SU-DHL-6 (cell line): ENCODE measurements around the gene EFNA5.

Source experiments
- H2AFZ ChIP-seq: fragments of 200-600 bp; sonication (generic); 2 replicates; pipeline ENCODE4 v1.6.1; 2014; ENCODE audit warnings: low read depth, mild to moderate bottlenecking, moderate library complexity, mixed read lengths, antibody characterized with exemption, low read length; ENCODE audit not compliant: severe bottlenecking
- H3F3A ChIP-seq: fragments of 200-600 bp; shearing (Covaris generic); 2 replicates; pipeline ENCODE4 v1.6.0; 2016; ENCODE audit warnings: antibody characterized with exemption, mild to moderate bottlenecking; ENCODE audit not compliant: insufficient read depth
- H3K27ac ChIP-seq: fragments of 200-600 bp; sonication (generic); 2 replicates; pipeline ENCODE4 v1.5.1; 2016; ENCODE audit warnings: low read depth, mild to moderate bottlenecking, low read length, moderate library complexity, mixed read lengths
- H3K27me3 ChIP-seq: fragments of 200-600 bp; sonication (generic), shearing (Covaris generic); 2 replicates; pipeline ENCODE4 v1.6.0; 2014; ENCODE audit warnings: mild to moderate bottlenecking, low read length
- H3K36me3 ChIP-seq: fragments of 200-600 bp; sonication (generic); 2 replicates; pipeline ENCODE4 v1.6.1; 2014; ENCODE audit warnings: mild to moderate bottlenecking, low read length, mixed read lengths
- H3K4me2 ChIP-seq: fragments of 300-600, 200-600 bp; shearing (Covaris generic), sonication (generic); 2 replicates; pipeline ENCODE4 v1.6.0; 2014; ENCODE audit warnings: low read length, low read depth, mild to moderate bottlenecking; ENCODE audit not compliant: poor library complexity, severe bottlenecking
- H3K4me3 ChIP-seq: fragments of 200-600 bp; sonication (generic); 2 replicates; pipeline ENCODE4 v1.5.1; 2014; ENCODE audit warnings: antibody characterized with exemption, low read length, mild to moderate bottlenecking, mixed read lengths; ENCODE audit not compliant: insufficient read depth, poor library complexity, severe bottlenecking
- H3K79me2 ChIP-seq: fragments of 200-600 bp; sonication (generic); 2 replicates; pipeline ENCODE4 v1.6.1; 2014; ENCODE audit warnings: mild to moderate bottlenecking, low read length, moderate library complexity; ENCODE audit not compliant: insufficient read depth
- H3K9ac ChIP-seq: fragments of 200-600 bp; sonication (generic); 2 replicates; pipeline ENCODE4 v1.7.0; 2014; ENCODE audit warnings: mild to moderate bottlenecking, low read length
- H3K9me2 ChIP-seq: fragments of 200-600 bp; sonication (generic); replicated peaks from 2 replicates; pipeline ENCODE4 v1.6.1; 2014; ENCODE audit warnings: low read length; ENCODE audit not compliant: insufficient read depth
- H3K9me3 ChIP-seq: fragments of 200-600 bp; sonication (generic); 2 replicates; pipeline ENCODE4 v1.6.1; 2014; ENCODE audit warnings: low read length, mixed read lengths; ENCODE audit not compliant: insufficient read depth
- H4K20me1 ChIP-seq: fragments of 200-600 bp; sonication (generic); 2 replicates; pipeline ENCODE4 v1.6.1; 2014; ENCODE audit warnings: low read depth, mild to moderate bottlenecking, antibody characterized with exemption, low read length, moderate library complexity, mixed read lengths
- EZH2phosphoT487 ChIP-seq: fragments of 200-600 bp; sonication (generic), shearing (Covaris generic); conservative IDR thresholded peaks from 2 replicates; pipeline ENCODE4 v1.6.1; 2018; ENCODE audit warnings: mild to moderate bottlenecking, antibody characterized with exemption, low read length, moderate library complexity, mixed read lengths
- TF ChIP-seq, protein P1 (sequence below): fragments of 200-600 bp; sonication (generic); IDR thresholded peaks from one replicate; pipeline ENCODE4 v1.5.1; 2017; ENCODE audit warnings: antibody characterized with exemption, mild to moderate bottlenecking, low read length, moderate library complexity; ENCODE audit not compliant: insufficient read depth, poor library complexity, severe bottlenecking

Gene EFNA5

DNA sequence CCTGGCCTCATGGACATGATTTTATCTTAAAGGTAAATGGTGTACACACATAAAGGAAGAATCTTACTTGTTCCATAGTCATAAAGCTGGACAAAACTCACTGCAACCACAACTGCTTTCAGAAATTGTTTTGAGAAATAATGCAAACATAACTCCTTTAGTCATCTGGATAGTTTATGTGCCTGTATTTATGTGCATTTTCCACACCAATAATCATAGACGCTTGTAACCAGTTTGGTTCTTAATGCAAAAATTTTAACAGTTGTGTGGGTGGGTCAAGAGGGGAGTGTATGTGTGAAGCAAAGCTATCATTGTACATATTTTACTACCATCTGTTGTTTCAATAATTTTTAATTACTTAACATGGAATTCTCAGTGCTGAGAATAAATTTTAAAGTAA, 80.1 kb downstream of the EFNA5 start:
- Histone ChIP-seq H3K9me2 (no peaks in the 10 kb centered on the region), H3K9ac (no peak overlapping the region), H2AFZ (no peak overlapping the region), H3K36me3 (no peaks in the 10 kb centered on the region), H3K79me2 (no peaks in the 10 kb centered on the region), H3K4me2 (no peak overlapping the region), H3F3A (no peaks in the 10 kb centered on the region), H4K20me1 (no peaks in the 10 kb centered on the region), H3K27ac (no peak overlapping the region), H3K4me3 (no peak overlapping the region), H3K27me3 (no peaks in the 10 kb centered on the region), H3K9me3 (no peaks in the 10 kb centered on the region)
- TF ChIP-seq, protein P1, sequence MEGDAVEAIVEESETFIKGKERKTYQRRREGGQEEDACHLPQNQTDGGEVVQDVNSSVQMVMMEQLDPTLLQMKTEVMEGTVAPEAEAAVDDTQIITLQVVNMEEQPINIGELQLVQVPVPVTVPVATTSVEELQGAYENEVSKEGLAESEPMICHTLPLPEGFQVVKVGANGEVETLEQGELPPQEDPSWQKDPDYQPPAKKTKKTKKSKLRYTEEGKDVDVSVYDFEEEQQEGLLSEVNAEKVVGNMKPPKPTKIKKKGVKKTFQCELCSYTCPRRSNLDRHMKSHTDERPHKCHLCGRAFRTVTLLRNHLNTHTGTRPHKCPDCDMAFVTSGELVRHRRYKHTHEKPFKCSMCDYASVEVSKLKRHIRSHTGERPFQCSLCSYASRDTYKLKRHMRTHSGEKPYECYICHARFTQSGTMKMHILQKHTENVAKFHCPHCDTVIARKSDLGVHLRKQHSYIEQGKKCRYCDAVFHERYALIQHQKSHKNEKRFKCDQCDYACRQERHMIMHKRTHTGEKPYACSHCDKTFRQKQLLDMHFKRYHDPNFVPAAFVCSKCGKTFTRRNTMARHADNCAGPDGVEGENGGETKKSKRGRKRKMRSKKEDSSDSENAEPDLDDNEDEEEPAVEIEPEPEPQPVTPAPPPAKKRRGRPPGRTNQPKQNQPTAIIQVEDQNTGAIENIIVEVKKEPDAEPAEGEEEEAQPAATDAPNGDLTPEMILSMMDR, result no peak
- TF ChIP-seq EZH2phosphoT487, result no peak

DNA sequence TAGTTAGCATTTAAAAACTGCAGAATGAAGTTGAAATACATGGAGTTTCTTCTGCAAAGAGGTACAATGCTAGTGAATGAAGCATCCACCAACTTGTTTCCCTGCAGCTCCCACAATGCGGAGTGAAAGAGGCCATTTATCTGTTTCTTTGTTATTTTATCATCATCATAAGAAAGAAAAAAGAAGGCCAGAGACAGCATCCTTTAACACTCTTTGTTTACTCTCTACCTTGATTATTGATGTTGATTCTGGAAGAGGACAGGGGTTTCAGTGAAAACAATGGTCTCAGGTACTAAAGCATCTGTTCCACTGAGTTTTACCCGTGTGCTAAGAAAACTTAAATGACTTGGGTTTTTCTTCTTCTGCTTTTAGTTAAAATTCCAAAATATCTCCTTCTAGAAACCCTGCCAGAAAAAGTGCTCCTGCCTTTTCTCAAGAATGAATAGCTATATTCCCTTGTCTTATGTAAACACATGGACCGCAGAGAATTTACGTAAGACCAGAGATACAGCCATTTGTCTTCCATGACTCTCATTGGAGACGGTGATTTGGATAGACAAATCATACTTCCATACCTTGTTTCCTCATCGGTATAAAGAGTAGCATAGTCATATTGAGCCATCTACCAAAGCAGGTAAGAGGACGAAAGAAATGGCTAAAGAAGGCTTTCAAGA, 81.1 kb downstream of the EFNA5 start:
- Histone ChIP-seq H3K4me3 (no peak overlapping the region), H3K9ac (no peak overlapping the region), H3K4me2 (no peak overlapping the region), H2AFZ (no peak overlapping the region), H3K27ac (no peak overlapping the region), H4K20me1 (no peaks in the 10 kb centered on the region), H3F3A (no peaks in the 10 kb centered on the region), H3K79me2 (no peaks in the 10 kb centered on the region), H3K9me2 (no peaks in the 10 kb centered on the region), H3K9me3 (no peaks in the 10 kb centered on the region), H3K27me3 (no peaks in the 10 kb centered on the region), H3K36me3 (no peaks in the 10 kb centered on the region)
- TF ChIP-seq, protein P1, result no peak

DNA sequence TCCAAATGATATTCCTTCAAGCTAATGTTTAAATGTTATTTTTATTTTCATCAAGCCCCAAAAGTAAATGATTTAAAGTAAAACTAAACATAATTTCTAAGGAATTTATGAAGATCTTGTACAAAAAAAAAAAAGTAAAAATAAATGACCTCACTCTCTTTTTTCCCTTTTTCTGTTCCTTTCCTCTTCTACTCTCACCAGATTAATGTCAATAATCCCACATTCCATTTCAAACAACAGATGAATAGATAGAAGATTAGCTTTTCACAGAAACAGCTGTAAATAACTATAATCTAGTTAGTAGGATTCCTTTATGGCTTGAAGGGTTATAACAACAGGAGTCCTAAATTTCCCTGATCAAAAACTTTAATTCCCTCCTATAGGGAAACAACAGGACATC, 88.1 kb downstream of the EFNA5 start:
- Histone ChIP-seq H3K9me2 (no peaks in the 10 kb centered on the region), H4K20me1 (no peaks in the 10 kb centered on the region), H3K4me2 (no peak overlapping the region), H3K4me3 (no peak overlapping the region), H3F3A (no peaks in the 10 kb centered on the region), H3K9me3 (no peaks in the 10 kb centered on the region), H3K79me2 (no peaks in the 10 kb centered on the region), H2AFZ (no peak overlapping the region), H3K27ac (no peak overlapping the region), H3K27me3 (no peaks in the 10 kb centered on the region), H3K9ac (no peak overlapping the region), H3K36me3 (no peaks in the 10 kb centered on the region)
- TF ChIP-seq EZH2phosphoT487, result no peak

GRCh38 chr5:107580889-107581820, 89.6 kb downstream of the EFNA5 start:
- Histone ChIP-seq H3K9me3 (no peaks in the 10 kb centered on the region), H3K79me2 (no peaks in the 10 kb centered on the region), H3K9me2 (no peaks in the 10 kb centered on the region), H3K4me2 (no peak overlapping the region), H2AFZ (no peak overlapping the region), H3K27ac (no peak overlapping the region), H4K20me1 (no peaks in the 10 kb centered on the region), H3K9ac (no peak overlapping the region), H3K36me3 (no peaks in the 10 kb centered on the region), H3F3A (no peaks in the 10 kb centered on the region), H3K27me3 (no peaks in the 10 kb centered on the region), H3K4me3 (no peak overlapping the region)
- TF ChIP-seq, protein P1, result no peak
- TF ChIP-seq EZH2phosphoT487, result no peak
